Measurements from ENCODE around the gene CAMSAP2. TPM values are rescaled to one million over a fixed set of nuclear protein-coding genes. Genes with fewer than 3 reads are reported as not detected.

The CAMSAP2 gene
- total and polyA plus RNA-seq, 8 donors, result 2.7 to 10.3 (median 4.4) TPM

GRCh38 chr1:200729863-200730262, 8.8 kb upstream of the CAMSAP2 start:
- H3K4me1 ChIP-seq, result no peaks in the 10 kb centered on the region
- no peak for FAIRE-seq
- no peak for ATAC-seq
- intact Hi-C loops (cut with DNase I), result no loop called here
- H3K4me3 ChIP-seq, result no peak overlapping the region
- WGBS, 2 donors, result 47 to 68% methylated on average over 3 of the region's 3 CpGs
- H3K27ac ChIP-seq, result no peak overlapping the region
- no peaks in the 10 kb centered on the region for H3K36me3 ChIP-seq
- DNase-seq, result no peak
- H3K27me3 ChIP-seq, result no peaks in the 10 kb centered on the region
- TF ChIP-seq CTCF (IDR thresholded peaks at IDR 0.05), result no peak
- H3K9me3 ChIP-seq, result no peaks in the 10 kb centered on the region

GRCh38 chr1:200731654-200732332, 6.9 kb upstream of the CAMSAP2 start:
- no peak for DNase-seq
- ATAC-seq, result no peak
- TF ChIP-seq CTCF (IDR thresholded peaks at IDR 0.05), result no peak
- Histone ChIP-seq H3K27ac (no peak overlapping the region), H3K9me3 (no peaks in the 10 kb centered on the region), H3K4me1 (no peaks in the 10 kb centered on the region), H3K36me3 (no peaks in the 10 kb centered on the region), H3K27me3 (no peaks in the 10 kb centered on the region), H3K4me3 (no peak overlapping the region)
- intact Hi-C loops (cut with DNase I), result no loop called here
- no peak for FAIRE-seq
- WGBS, 2 donors, result 83 to 92% methylated on average over 5 of the region's 5 CpGs

- Histone ChIP-seq H3K4me1 (no peaks in the 10 kb centered on the region), H3K4me3 (no peak overlapping the region), H3K27me3 (no peaks in the 10 kb centered on the region), H3K36me3 (no peaks in the 10 kb centered on the region), H3K27ac (no peak overlapping the region), H3K9me3 (no peaks in the 10 kb centered on the region)
- ATAC-seq (no peak), FAIRE-seq (no peak), DNase-seq (no peak)
- WGBS, 2 donors, result 61 to 68% methylated on average over 7 of the region's 7 CpGs
- intact Hi-C loops (cut with DNase I), result no loop called here
- no peak for TF ChIP-seq CTCF (IDR thresholded peaks at IDR 0.05)
Observed at GRCh38 chr1:200732438-200732837, 6.3 kb upstream of the CAMSAP2 start.

- intact Hi-C loops (cut with DNase I), result no loop called here
- H3K4me3 ChIP-seq, result no peak overlapping the region
- no peak for TF ChIP-seq CTCF (IDR thresholded peaks at IDR 0.05)
- H3K4me1 ChIP-seq, result peaks cover 0 to 4% (median 3%) of the 10 kb centered on the region in 3 donors
- no peaks in the 10 kb centered on the region for H3K9me3 ChIP-seq
- no peaks in the 10 kb centered on the region for H3K27me3 ChIP-seq
- H3K36me3 ChIP-seq, result no peaks in the 10 kb centered on the region
- H3K27ac ChIP-seq, result no peak overlapping the region
- WGBS, 2 donors, result 75 to 78% methylated on average over 6 of the region's 6 CpGs
- no peak for FAIRE-seq
- DNase-seq, result no peak
- no peak for ATAC-seq
Observed at GRCh38 chr1:200733907-200734306, 4.8 kb upstream of the CAMSAP2 start.

- no peak for TF ChIP-seq CTCF (IDR thresholded peaks at IDR 0.05)
- Histone ChIP-seq H3K27ac (peak overlapping the region in 3 of 4 donors; percentile 51 to 98 (median 96)), H3K9me3 (no peaks in the 10 kb centered on the region), H3K4me3 (no peak overlapping the region), H3K4me1 (peaks cover 0 to 27% (median 7%) of the 10 kb centered on the region in 3 donors), H3K27me3 (no peaks in the 10 kb centered on the region), H3K36me3 (no peaks in the 10 kb centered on the region)
- no peak for DNase-seq
- FAIRE-seq, result no peak
- intact Hi-C loops (cut with DNase I), result no loop called here
- 72 to 73% methylated on average over 8 of the region's 8 CpGs for WGBS, 2 donors
- ATAC-seq, result no peak
Observed at GRCh38 chr1:200737647-200738291, 924 bp upstream of the CAMSAP2 start.

Data from pancreas (tissue), 10 donors.